Activated B cell treated with CpG ODN at 0.5 μM for 24 hours (primary cell): Measurements from ENCODE around the gene GLDN. TPM values are rescaled to one million over a fixed set of nuclear protein-coding genes. Genes with fewer than 3 reads are reported as not detected.

Experiments used
- ATAC-seq: fragments of 200-7000 bp; cut with Tn5 transposase; one replicate; pipeline ENCODE4 v1.10.0; 2021; ENCODE audit warnings: low read depth, mild to moderate bottlenecking, moderate library complexity
- CTCF ChIA-PET: fragments of 350-600 bp; sonication (Branson Sonifier 250); formaldehyde crosslinking; loops from one replicate; lab custom pipeline; 2021; ENCODE audit warnings: antibody characterized with exemption; lab: Charles Lee
- POLR2A ChIA-PET: fragments of 350-600 bp; sonication (Branson Sonifier 250); formaldehyde crosslinking; loops from one replicate; lab custom pipeline; 2021; ENCODE audit warnings: antibody characterized with exemption; lab: Charles Lee
- DNase-seq: peaks from one replicate; pipeline ENCODE4 v3.0.0; 2022
- H3K27ac Mint-ChIP-seq: one replicate; pipeline ENCODE4 v1.8.0; 2020; ENCODE audit warnings: mixed read lengths
- H3K27me3 Mint-ChIP-seq: one replicate; pipeline ENCODE4 v1.8.0; 2021; ENCODE audit warnings: mixed read lengths
- H3K36me3 Mint-ChIP-seq: one replicate; pipeline ENCODE4 v1.8.0; 2021; ENCODE audit warnings: low read depth, mixed read lengths
- H3K4me1 Mint-ChIP-seq: one replicate; pipeline ENCODE4 v1.8.0; 2021; ENCODE audit warnings: mixed read lengths
- H3K4me3 Mint-ChIP-seq: one replicate; pipeline ENCODE4 v1.8.0; 2020; ENCODE audit warnings: mild to moderate bottlenecking, mixed read lengths
- H3K9me3 Mint-ChIP-seq: one replicate; pipeline ENCODE4 v1.8.0; 2020; ENCODE audit warnings: mixed read lengths
- intact Hi-C: fragments of 100-400 bp; cut with micrococcal nuclease; formaldehyde crosslinking; loops from one replicate; pipeline ENCODE4 v1.15.1; 2024
- total RNA-seq: library from RNA; stranded (reverse); gene quantifications from 2 replicates; pipeline ENCODE4 v1.2.3, GENCODE V29; 2022
- TF ChIP-seq, protein P1 (sequence below): fragments of 200-600 bp; IDR thresholded peaks from one replicate; pipeline ENCODE4 v1.8.0; 2022; ENCODE audit warnings: antibody characterized with exemption, mild to moderate bottlenecking

The GLDN gene
- total RNA-seq, 1 donor from 2014 or later, result not detected

DNA sequence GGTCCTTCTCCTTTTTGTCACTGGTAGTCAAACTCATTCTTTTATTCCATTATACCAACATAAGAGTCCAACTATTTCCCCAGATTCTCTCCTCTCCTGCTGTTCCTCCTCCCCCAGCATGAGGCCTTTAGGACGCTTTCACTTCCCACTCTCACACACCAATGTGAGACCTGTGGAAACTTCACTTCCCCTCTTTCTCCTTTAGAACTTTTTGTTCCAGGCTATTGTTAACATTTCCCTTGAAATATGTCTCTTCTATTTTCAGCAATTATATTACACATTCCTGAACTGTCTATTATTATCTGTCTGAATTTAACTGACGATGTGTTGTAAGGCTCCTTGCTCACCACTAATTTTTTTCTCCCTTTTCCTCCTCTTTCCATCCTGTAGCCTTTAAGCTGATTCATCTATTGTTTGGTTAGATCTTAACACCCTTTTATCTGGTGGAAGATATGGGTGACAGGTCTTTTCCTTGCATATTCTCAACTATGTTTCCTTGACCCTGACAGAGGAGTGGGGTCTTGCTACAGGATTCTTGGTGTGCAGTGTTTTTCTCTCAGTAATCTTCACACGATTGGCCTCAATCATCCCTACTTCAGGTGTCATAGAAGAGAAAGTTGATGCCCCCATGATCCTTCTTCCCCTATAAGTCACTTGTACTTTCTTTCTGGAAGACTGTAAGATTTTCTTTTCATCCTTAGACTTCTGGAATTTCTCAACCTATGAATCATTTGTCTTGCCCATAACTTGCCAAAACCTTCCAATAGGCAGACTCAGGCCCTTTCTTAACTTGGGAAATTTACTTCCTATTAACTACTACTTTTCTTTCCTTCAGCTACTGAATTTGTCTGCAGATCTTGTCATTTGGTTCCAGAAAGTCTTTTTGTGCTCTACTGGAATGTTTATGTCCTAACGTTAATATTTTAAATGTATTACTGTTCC lies 9.0 kb upstream of the GLDN start:
- Mint-ChIP-seq H3K4me3 (no peak overlapping the region), H3K27me3 (peaks cover 2% of the 10 kb centered on the region), H3K4me1 (peaks cover 24% of the 10 kb centered on the region), H3K27ac (no peak overlapping the region), H3K9me3 (no peaks in the 10 kb centered on the region), H3K36me3 (no peaks in the 10 kb centered on the region)
- ChIA-PET CTCF (interaction anchor here (0.6 kb wide), 1 partner anchor 825 kb away, joined by 5 read pairs; no protein-coding TSS in a partner anchor), POLR2A (no interaction called here)
- TF ChIP-seq, protein P1, sequence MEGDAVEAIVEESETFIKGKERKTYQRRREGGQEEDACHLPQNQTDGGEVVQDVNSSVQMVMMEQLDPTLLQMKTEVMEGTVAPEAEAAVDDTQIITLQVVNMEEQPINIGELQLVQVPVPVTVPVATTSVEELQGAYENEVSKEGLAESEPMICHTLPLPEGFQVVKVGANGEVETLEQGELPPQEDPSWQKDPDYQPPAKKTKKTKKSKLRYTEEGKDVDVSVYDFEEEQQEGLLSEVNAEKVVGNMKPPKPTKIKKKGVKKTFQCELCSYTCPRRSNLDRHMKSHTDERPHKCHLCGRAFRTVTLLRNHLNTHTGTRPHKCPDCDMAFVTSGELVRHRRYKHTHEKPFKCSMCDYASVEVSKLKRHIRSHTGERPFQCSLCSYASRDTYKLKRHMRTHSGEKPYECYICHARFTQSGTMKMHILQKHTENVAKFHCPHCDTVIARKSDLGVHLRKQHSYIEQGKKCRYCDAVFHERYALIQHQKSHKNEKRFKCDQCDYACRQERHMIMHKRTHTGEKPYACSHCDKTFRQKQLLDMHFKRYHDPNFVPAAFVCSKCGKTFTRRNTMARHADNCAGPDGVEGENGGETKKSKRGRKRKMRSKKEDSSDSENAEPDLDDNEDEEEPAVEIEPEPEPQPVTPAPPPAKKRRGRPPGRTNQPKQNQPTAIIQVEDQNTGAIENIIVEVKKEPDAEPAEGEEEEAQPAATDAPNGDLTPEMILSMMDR, result no peak
- DNase-seq (no peak), ATAC-seq (no peak)
- intact Hi-C loops, result no loop called here

DNA sequence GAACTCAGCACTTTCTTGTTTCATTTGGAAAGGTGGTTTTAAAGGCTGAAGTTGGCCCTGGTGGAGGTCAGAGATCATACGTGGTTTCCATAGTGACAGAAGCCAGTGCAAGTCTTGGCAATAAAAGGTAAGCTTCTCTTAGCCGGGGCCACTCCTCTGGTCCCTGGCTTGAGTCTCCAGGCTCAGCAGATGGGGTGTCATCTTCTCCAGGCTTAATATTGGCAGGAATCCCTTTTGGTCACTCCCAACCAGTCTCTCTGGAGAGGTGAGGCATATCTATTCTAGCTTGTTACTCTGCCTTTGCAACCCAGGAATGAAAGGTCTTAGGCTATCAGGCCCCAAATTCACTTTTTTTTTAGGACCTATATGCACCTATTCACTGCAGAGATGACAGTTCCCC lies 7.9 kb upstream of the GLDN start:
- Mint-ChIP-seq H3K4me1 (peaks cover 24% of the 10 kb centered on the region), H3K27me3 (no peaks in the 10 kb centered on the region), H3K4me3 (no peak overlapping the region), H3K36me3 (no peaks in the 10 kb centered on the region), H3K9me3 (no peaks in the 10 kb centered on the region), H3K27ac (no peak overlapping the region)
- TF ChIP-seq, protein P1, result no peak
- no peak for DNase-seq
- intact Hi-C loops, result no loop called here
- ChIA-PET POLR2A (no interaction called here), CTCF (no interaction called here)
- no peak for ATAC-seq

DNA sequence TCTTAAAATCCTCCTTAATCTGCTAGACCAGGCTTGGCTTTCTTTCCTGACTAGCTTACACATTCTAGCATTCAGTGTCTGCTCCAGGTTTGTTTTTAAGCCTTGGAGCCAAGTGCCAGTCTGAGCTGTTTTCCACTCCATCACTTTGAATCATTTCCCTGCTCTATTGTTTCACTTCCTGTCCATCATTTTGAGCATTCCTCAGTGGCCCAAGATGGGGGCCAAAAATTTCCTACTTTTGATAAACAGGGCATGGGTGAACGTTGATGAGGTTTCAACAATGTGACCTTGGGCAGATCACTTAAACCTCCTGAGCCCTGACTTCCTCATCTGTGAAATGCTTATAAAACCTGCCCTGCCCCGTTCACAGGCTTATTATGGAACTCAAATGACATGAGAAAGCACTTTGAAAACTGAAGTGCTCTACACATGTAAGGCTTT lies 7.4 kb upstream of the GLDN start:
- Mint-ChIP-seq H3K4me1 (peaks cover 24% of the 10 kb centered on the region), H3K36me3 (no peaks in the 10 kb centered on the region), H3K27ac (peak overlapping the region; percentile 50), H3K27me3 (no peaks in the 10 kb centered on the region), H3K4me3 (peak overlapping the region; percentile 39), H3K9me3 (no peaks in the 10 kb centered on the region)
- POLR2A ChIA-PET, result no interaction called here
- DNase-seq, result no peak
- ATAC-seq, result peak; percentile 54
- CTCF ChIA-PET, result no interaction called here
- intact Hi-C loops, result no loop called here
- TF ChIP-seq, protein P1, result no peak

DNA sequence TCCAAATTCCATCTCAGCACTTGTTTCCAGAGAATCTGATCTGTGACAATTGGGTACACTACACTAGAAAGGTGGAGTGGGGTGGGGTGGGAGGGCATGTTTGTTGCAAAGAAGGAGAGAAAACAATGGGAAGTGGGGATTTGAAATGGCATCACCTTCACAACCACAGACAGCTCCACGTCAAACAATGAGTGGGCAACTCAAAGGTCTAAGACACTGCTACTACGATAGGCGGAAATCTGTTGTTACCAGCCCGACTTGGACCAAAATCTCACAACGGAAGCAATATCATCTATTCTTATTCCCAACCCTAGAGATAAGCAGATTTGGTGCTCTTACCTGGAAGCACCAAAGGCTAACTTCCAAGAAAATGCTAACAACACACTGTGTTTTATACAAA lies 6.4 kb upstream of the GLDN start:
- ATAC-seq (no peak), DNase-seq (no peak)
- TF ChIP-seq, protein P1, result no peak
- Mint-ChIP-seq H3K27me3 (peaks cover 2% of the 10 kb centered on the region), H3K36me3 (no peaks in the 10 kb centered on the region), H3K4me1 (peaks cover 24% of the 10 kb centered on the region), H3K27ac (peak overlapping the region; percentile 37), H3K4me3 (no peak overlapping the region), H3K9me3 (no peaks in the 10 kb centered on the region)
- POLR2A ChIA-PET, result no interaction called here
- CTCF ChIA-PET, result no interaction called here
- intact Hi-C loops, result no loop called here

DNA sequence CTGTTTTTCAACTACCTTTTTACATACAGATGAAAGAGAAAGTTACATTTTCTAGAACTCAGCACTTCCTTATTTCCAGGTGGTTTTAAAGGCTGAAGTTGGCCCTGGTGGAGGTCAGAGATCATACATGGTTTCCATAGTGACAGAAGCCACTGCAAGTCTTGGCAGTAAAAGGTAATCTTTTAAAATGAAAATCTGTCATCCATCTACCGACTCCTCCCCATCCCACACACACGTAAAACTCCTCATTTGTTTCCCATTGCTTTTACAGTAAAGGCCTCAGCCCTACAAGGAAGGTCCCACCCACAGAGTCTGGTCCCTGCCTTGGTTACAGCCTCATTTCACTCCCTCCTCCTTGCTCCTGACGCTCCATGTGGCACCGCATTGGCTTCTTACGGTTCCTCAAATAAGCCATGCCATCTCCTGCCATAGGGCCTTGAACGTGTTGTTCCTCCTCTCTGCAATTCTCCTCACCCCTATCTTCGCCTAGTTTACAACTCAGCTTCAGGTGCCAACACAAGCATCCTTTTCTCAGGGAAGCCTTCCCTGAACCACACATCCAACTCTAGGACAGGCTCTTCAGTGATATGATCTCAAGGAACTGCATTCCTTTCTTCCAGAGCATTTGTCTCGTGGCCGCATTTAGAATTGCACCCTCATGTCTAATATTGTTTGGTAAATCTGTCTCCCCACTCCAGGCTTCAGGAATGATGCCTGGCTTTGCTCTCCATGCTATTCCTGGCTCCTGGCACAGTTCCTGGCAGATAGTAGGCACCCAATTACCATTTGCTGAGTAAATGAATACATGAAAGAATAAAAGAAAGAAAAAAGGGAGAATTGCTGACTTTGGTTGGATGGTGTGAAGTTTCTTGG lies 5.7 kb upstream of the GLDN start:
- Mint-ChIP-seq H3K27me3 (peaks cover 6% of the 10 kb centered on the region), H3K4me3 (no peak overlapping the region), H3K36me3 (no peaks in the 10 kb centered on the region), H3K4me1 (peaks cover 24% of the 10 kb centered on the region), H3K27ac (peak overlapping the region; percentile 37), H3K9me3 (no peaks in the 10 kb centered on the region)
- TF ChIP-seq, protein P1, result no peak
- ChIA-PET CTCF (no interaction called here), POLR2A (no interaction called here)
- DNase-seq (no peak), ATAC-seq (peak; percentile 62)
- intact Hi-C loops, result no loop called here
